OCI-LY1 (cell line): ENCODE measurements around the gene PPP1R1A.

ENCODE experiments used
- H2AFZ ChIP-seq: fragments of 200-600 bp; sonication (generic), shearing (Covaris generic); 2 replicates; pipeline ENCODE4 v1.6.0; 2014; ENCODE audit warnings: antibody characterized with exemption, mild to moderate bottlenecking, low read length
- H3F3A ChIP-seq: fragments of 200-600 bp; sonication (generic), shearing (Covaris generic); 2 replicates; pipeline ENCODE4 v1.6.0; 2014; ENCODE audit warnings: mild to moderate bottlenecking, antibody characterized with exemption, low read length, moderate library complexity; ENCODE audit not compliant: insufficient read depth
- H3K27ac ChIP-seq: fragments of 200-600 bp; sonication (generic); 2 replicates; pipeline ENCODE4 v1.5.1; 2014; ENCODE audit warnings: low read length, mixed run types, mild to moderate bottlenecking, low read depth; ENCODE audit not compliant: poor library complexity, severe bottlenecking
- H3K27me3 ChIP-seq: fragments of 200-600 bp; sonication (generic); 2 replicates; pipeline ENCODE4 v1.6.0; 2014; ENCODE audit warnings: antibody characterized with exemption, mild to moderate bottlenecking, low read length, moderate library complexity; ENCODE audit not compliant: insufficient read depth
- H3K36me3 ChIP-seq: fragments of 200-600 bp; sonication (generic); 2 replicates; pipeline ENCODE4 v1.6.1; 2014; ENCODE audit warnings: mild to moderate bottlenecking, antibody characterized with exemption, low read length, moderate library complexity, mixed read lengths; ENCODE audit not compliant: insufficient read depth
- H3K4me1 ChIP-seq: fragments of 200-600 bp; sonication (generic); 2 replicates; pipeline ENCODE4 v1.5.1; 2014; ENCODE audit warnings: mild to moderate bottlenecking, low read length, moderate library complexity; ENCODE audit not compliant: insufficient read depth, severe bottlenecking
- H3K4me2 ChIP-seq: fragments of 200-600 bp; sonication (generic), shearing (Covaris generic); 2 replicates; pipeline ENCODE4 v1.6.1; 2014; ENCODE audit warnings: low read length
- H3K4me3 ChIP-seq: fragments of 200-600 bp; sonication (generic); 2 replicates; pipeline ENCODE4 v1.5.1; 2014; ENCODE audit warnings: low read length, low read depth, mild to moderate bottlenecking, mixed read lengths; ENCODE audit not compliant: poor library complexity, severe bottlenecking
- H3K79me2 ChIP-seq: fragments of 200-600 bp; shearing (Covaris generic); 2 replicates; pipeline ENCODE4 v1.6.1; 2016; ENCODE audit warnings: mixed run types, low read length, mixed read lengths; ENCODE audit not compliant: insufficient read depth
- H3K9ac ChIP-seq: fragments of 200-600 bp; sonication (generic), shearing (Covaris generic); 2 replicates; pipeline ENCODE4 v1.6.1; 2014; ENCODE audit warnings: mild to moderate bottlenecking, low read length, mixed read lengths
- H3K9me2 ChIP-seq: fragments of 200-600 bp; sonication (generic), shearing (Covaris generic); 2 replicates; pipeline ENCODE4 v1.6.1; 2014; ENCODE audit warnings: low read depth, mild to moderate bottlenecking, low read length, mixed read lengths
- H3K9me3 ChIP-seq: fragments of 200-600 bp; shearing (Covaris generic); 2 replicates; pipeline ENCODE4 v1.6.1; 2014; ENCODE audit warnings: low read length, mixed read lengths
- H4K20me1 ChIP-seq: fragments of 200-600 bp; sonication (generic), shearing (Covaris generic); 2 replicates; pipeline ENCODE4 v1.6.0; 2016; ENCODE audit warnings: mild to moderate bottlenecking, low read length; ENCODE audit not compliant: insufficient read depth
- CTCF ChIP-seq: fragments of 200-600 bp; sonication (generic), shearing (Covaris generic); IDR thresholded peaks from 2 replicates; pipeline ENCODE4 v1.5.1; 2017; ENCODE audit warnings: mild to moderate bottlenecking, antibody characterized with exemption, low read length, moderate library complexity, mixed read lengths
- EZH2 ChIP-seq: fragments of 200-600 bp; sonication (generic), shearing (Covaris generic); IDR thresholded peaks from 2 replicates; pipeline ENCODE4 v1.8.0; 2017; ENCODE audit warnings: borderline replicate concordance, mixed run types, mild to moderate bottlenecking, antibody characterized with exemption, low read length, moderate library complexity, mixed read lengths

The PPP1R1A gene

GRCh38 chr12:54631551-54631950, 43.1 kb upstream of the PPP1R1A start:
- H3K9me3 ChIP-seq: 0 out of 2 replicates have a peak, but pooled peaks cover 5% of the 10 kb centered on the region
- H2AFZ ChIP-seq: no peak overlapping the region
- H3F3A ChIP-seq: no peaks in the 10 kb centered on the region
- H3K4me1 ChIP-seq: no peaks in the 10 kb centered on the region
- no peaks in the 10 kb centered on the region for H4K20me1 ChIP-seq
- no peaks in the 10 kb centered on the region for H3K36me3 ChIP-seq
- no peak overlapping the region for H3K27ac ChIP-seq
- H3K9me2 ChIP-seq: no peaks in the 10 kb centered on the region
- no peaks in the 10 kb centered on the region for H3K27me3 ChIP-seq
- H3K79me2 ChIP-seq: no peaks in the 10 kb centered on the region
- no peak overlapping the region for H3K4me3 ChIP-seq
- no peak overlapping the region for H3K9ac ChIP-seq
- TF ChIP-seq CTCF (no peak), EZH2 (no peak)
- no peak overlapping the region for H3K4me2 ChIP-seq

- H3K36me3 ChIP-seq: no peaks in the 10 kb centered on the region
- TF ChIP-seq CTCF (no peak), EZH2 (no peak)
- H3K4me1 ChIP-seq: no peaks in the 10 kb centered on the region
- H3F3A ChIP-seq: no peaks in the 10 kb centered on the region
- H3K79me2 ChIP-seq: no peaks in the 10 kb centered on the region
- 0 out of 2 replicates have a peak, but pooled peaks cover 5% of the 10 kb centered on the region for H3K9me3 ChIP-seq
- H3K4me2 ChIP-seq: no peak overlapping the region
- no peak overlapping the region for H3K9ac ChIP-seq
- no peak overlapping the region for H3K4me3 ChIP-seq
- H2AFZ ChIP-seq: no peak overlapping the region
- H4K20me1 ChIP-seq: no peaks in the 10 kb centered on the region
- H3K9me2 ChIP-seq: no peaks in the 10 kb centered on the region
- no peak overlapping the region for H3K27ac ChIP-seq
- H3K27me3 ChIP-seq: no peaks in the 10 kb centered on the region
Measured at GRCh38 chr12:54629925-54630324, 41.5 kb upstream of the PPP1R1A start.

- H3K4me1 ChIP-seq: no peaks in the 10 kb centered on the region
- TF ChIP-seq CTCF: no peak
- no peak for TF ChIP-seq EZH2
- H3K27ac ChIP-seq: no peak overlapping the region
- H3K4me3 ChIP-seq: no peak overlapping the region
- no peaks in the 10 kb centered on the region for H3K36me3 ChIP-seq
- no peak overlapping the region for H3K9ac ChIP-seq
- H3F3A ChIP-seq: no peaks in the 10 kb centered on the region
- H3K27me3 ChIP-seq: no peaks in the 10 kb centered on the region
- no peaks in the 10 kb centered on the region for H3K9me2 ChIP-seq
- no peak overlapping the region for H2AFZ ChIP-seq
- H3K79me2 ChIP-seq: no peaks in the 10 kb centered on the region
- H3K9me3 ChIP-seq: 0 out of 2 replicates have a peak, but pooled peaks cover 5% of the 10 kb centered on the region
- H4K20me1 ChIP-seq: no peaks in the 10 kb centered on the region
- no peak overlapping the region for H3K4me2 ChIP-seq
Measured at GRCh38 chr12:54628186-54628846, 39.9 kb upstream of the PPP1R1A start.
